HepG2 (cell line): Measurements from ENCODE around the gene MFSD11. TPM values are rescaled to one million over a fixed set of nuclear protein-coding genes. Genes with fewer than 3 reads are reported as not detected.

Experiments used
- AKAP8 ChIP-seq: sonication (generic); formaldehyde crosslinking; IDR thresholded peaks from 2 replicates; pipeline ENCODE4 v1.5.1; 2020; ENCODE audit warnings: mild to moderate bottlenecking, missing genetic modification reagents
- DPF2 ChIP-seq: sonication (generic); formaldehyde crosslinking; IDR thresholded peaks from 2 replicates; pipeline ENCODE4 v1.4.0; 2020; ENCODE audit warnings: mild to moderate bottlenecking, low read depth, missing genetic modification reagents, borderline replicate concordance
- FOXK1 ChIP-seq: sonication (generic); formaldehyde crosslinking; IDR thresholded peaks from 2 replicates; pipeline ENCODE4 v1.4.0; 2020; ENCODE audit warnings: low read depth, missing genetic modification reagents, borderline replicate concordance
- GZF1 ChIP-seq: sonication (generic); formaldehyde crosslinking; IDR thresholded peaks from 2 replicates; pipeline ENCODE4 v1.5.1; 2020; ENCODE audit warnings: mild to moderate bottlenecking, missing genetic modification reagents
- HDAC2 ChIP-seq: sonication (generic); formaldehyde crosslinking; IDR thresholded peaks from 2 replicates; pipeline ENCODE4 v1.4.0; 2020; ENCODE audit warnings: missing genetic modification reagents
- HOXA3 ChIP-seq: sonication (generic); formaldehyde crosslinking; IDR thresholded peaks from 2 replicates; pipeline ENCODE4 v1.5.0; 2020; ENCODE audit warnings: missing genetic modification reagents
- HOXD1 ChIP-seq: sonication (generic); formaldehyde crosslinking; IDR thresholded peaks from 2 replicates; pipeline ENCODE4 v1.5.0; 2020; ENCODE audit warnings: missing genetic modification reagents
- MED13 ChIP-seq: sonication (generic); formaldehyde crosslinking; IDR thresholded peaks from 2 replicates; pipeline ENCODE4 v1.5.0; 2020; ENCODE audit warnings: missing genetic modification reagents
- MYC ChIP-seq: sonication (generic); formaldehyde crosslinking; IDR thresholded peaks from 2 replicates; pipeline ENCODE4 v1.9.0; 2021; ENCODE audit warnings: missing genetic modification reagents, borderline replicate concordance
- NR3C1 ChIP-seq: sonication (generic); formaldehyde crosslinking; IDR thresholded peaks from 2 replicates; pipeline ENCODE4 v1.4.0; 2020; ENCODE audit warnings: missing genetic modification reagents
- REL ChIP-seq: sonication (generic); formaldehyde crosslinking; conservative IDR thresholded peaks from 2 replicates; pipeline ENCODE4 v1.8.0; 2022; ENCODE audit warnings: mild to moderate bottlenecking, missing genetic modification reagents, moderate library complexity
- RELA ChIP-seq: sonication (generic); formaldehyde crosslinking; IDR thresholded peaks from 2 replicates; pipeline ENCODE4 v1.4.0; 2020; ENCODE audit warnings: missing genetic modification reagents
- SRY ChIP-seq: sonication (generic); formaldehyde crosslinking; IDR thresholded peaks from 2 replicates; pipeline ENCODE4 v1.8.0; 2022; ENCODE audit warnings: mild to moderate bottlenecking, missing genetic modification reagents
- U2AF1 ChIP-seq: fragments of 200-400 bp; formaldehyde crosslinking; optimal IDR thresholded peaks from 2 replicates; pipeline ENCODE3; 2017; ENCODE audit warnings: mild to moderate bottlenecking, low read depth, low read length
- XRCC5 ChIP-seq: fragments of 200-400 bp; formaldehyde crosslinking; optimal IDR thresholded peaks from 2 replicates; pipeline ENCODE3; 2017; ENCODE audit warnings: mild to moderate bottlenecking, low read length
- ZMYM2 ChIP-seq: sonication (generic); formaldehyde crosslinking; IDR thresholded peaks from 2 replicates; pipeline ENCODE4 v1.8.0; 2022; ENCODE audit warnings: mild to moderate bottlenecking, missing genetic modification reagents
- ZNF225 ChIP-seq: sonication (generic); formaldehyde crosslinking; IDR thresholded peaks from 2 replicates; pipeline ENCODE4 v1.4.0; 2020; ENCODE audit warnings: mild to moderate bottlenecking, missing genetic modification reagents
- ZNF274 ChIP-seq: sonication (generic); formaldehyde crosslinking; IDR thresholded peaks from 2 replicates; pipeline ENCODE4 v1.5.1; 2020; ENCODE audit warnings: mild to moderate bottlenecking, missing genetic modification reagents
- ZNF326 ChIP-seq: sonication (generic); formaldehyde crosslinking; IDR thresholded peaks from 2 replicates; pipeline ENCODE4 v1.4.0; 2020; ENCODE audit warnings: missing genetic modification reagents, borderline replicate concordance
- ZNF446 ChIP-seq: sonication (generic); formaldehyde crosslinking; IDR thresholded peaks from 2 replicates; pipeline ENCODE4 v1.5.0; 2020; ENCODE audit warnings: mild to moderate bottlenecking, missing genetic modification reagents
- ZNF543 ChIP-seq: sonication (generic); formaldehyde crosslinking; IDR thresholded peaks from 2 replicates; pipeline ENCODE4 v1.4.0; 2020; ENCODE audit warnings: mild to moderate bottlenecking, missing genetic modification reagents
- ZNF737 ChIP-seq: sonication (generic); formaldehyde crosslinking; IDR thresholded peaks from 2 replicates; pipeline ENCODE4 v1.5.0; 2020; ENCODE audit warnings: missing genetic modification reagents, mild to moderate bottlenecking, borderline replicate concordance
- ZNF766 ChIP-seq: sonication (generic); formaldehyde crosslinking; IDR thresholded peaks from 2 replicates; pipeline ENCODE4 v1.5.0; 2020; ENCODE audit warnings: missing genetic modification reagents, borderline replicate concordance
- polyA plus RNA-seq, 8 experiments: library from polyadenylated mRNA; depleted of rRNA in 3 of 8; stranded (reverse) in 7 of 8; unstranded in 1 of 8; fragments of >200 nt; fragmentation: Illumina TruSeq in 4 of 8; extraction: Trizol in 4 of 8; gene quantifications; 2 replicates each; pipeline versions ENCODE4 v1.2.1 to v1.2.3, GENCODE V29; 2011 to 2016; ENCODE audit warnings: low read depth in 4 of 8, missing spikeins in 1 of 8, mixed read lengths in 1 of 8; ENCODE audit not compliant: insufficient read depth in 1 of 8
- total RNA-seq, 5 experiments: library from RNA; depleted of rRNA; stranded (reverse); fragments of >200 nt; fragmentation: Illumina TruSeq; extraction: Trizol; gene quantifications; 2 replicates each; pipeline ENCODE4 v1.2.3, GENCODE V29; 2016; ENCODE audit warnings: low read depth in 1 of 5
- TF ChIP-seq, protein P1 (sequence below): sonication (generic); formaldehyde crosslinking; IDR thresholded peaks from 2 replicates; pipeline ENCODE4 v1.9.0; 2022; ENCODE audit warnings: low read depth, missing genetic modification reagents
- TF ChIP-seq, protein P2 (sequence below): sonication (generic); formaldehyde crosslinking; IDR thresholded peaks from 2 replicates; pipeline ENCODE4 v1.5.0; 2020; ENCODE audit warnings: missing genetic modification reagents
- TF ChIP-seq, protein P3 (sequence below), 2 experiments: fragments of 450-650 bp in 1 of 2; sonication (generic) in 1 of 2; formaldehyde crosslinking; IDR thresholded peaks; 2 replicates each; pipeline versions ENCODE4 v1.5.0 to v1.8.0; 2020 to 2022; ENCODE audit warnings: mild to moderate bottlenecking in 1 of 2, missing genetic modification reagents in 1 of 2
- TF ChIP-seq, protein P4 (sequence below): sonication (generic); formaldehyde crosslinking; IDR thresholded peaks from 2 replicates; pipeline ENCODE4 v1.4.0; 2020; ENCODE audit warnings: missing genetic modification reagents

MFSD11 gene
- total and polyA plus RNA-seq, 2 of the 13 experiments (the other 11 are each of a cell fraction or from before 2014, with no cell fraction given) = 26.1 to 36.3 TPM

DNA sequence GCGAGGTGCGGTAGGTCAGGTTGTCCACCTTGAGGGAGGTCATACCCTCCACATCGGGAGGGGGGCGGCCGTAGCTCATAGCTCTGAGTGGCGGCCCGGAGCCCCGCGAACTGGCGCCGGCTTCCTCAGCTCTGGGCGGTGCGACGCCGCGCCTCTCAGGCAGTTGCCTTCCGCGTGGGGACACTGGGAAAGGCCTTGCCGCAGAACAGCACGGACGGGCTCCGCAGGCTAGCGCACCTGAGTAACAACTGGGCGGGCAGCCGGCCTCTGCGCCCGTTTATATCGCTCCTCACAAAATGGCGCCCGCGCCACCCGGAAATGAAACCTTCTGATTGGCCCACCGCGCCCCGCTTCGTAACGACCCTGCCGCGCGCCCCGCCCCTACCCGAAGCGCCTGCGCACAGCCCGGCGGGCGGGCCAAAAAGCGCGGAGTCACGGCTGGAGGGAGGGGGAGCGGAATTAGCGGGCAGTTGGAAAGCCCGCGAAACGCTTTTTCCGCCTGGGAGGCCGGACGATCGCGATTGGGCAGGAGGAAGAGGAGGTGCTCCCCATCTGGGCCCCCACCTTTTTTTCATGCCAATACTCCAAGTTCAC, 740 bp upstream of the MFSD11 start, which contains the start of gene SRSF2 (continued):
- TF ChIP-seq, protein P1, sequence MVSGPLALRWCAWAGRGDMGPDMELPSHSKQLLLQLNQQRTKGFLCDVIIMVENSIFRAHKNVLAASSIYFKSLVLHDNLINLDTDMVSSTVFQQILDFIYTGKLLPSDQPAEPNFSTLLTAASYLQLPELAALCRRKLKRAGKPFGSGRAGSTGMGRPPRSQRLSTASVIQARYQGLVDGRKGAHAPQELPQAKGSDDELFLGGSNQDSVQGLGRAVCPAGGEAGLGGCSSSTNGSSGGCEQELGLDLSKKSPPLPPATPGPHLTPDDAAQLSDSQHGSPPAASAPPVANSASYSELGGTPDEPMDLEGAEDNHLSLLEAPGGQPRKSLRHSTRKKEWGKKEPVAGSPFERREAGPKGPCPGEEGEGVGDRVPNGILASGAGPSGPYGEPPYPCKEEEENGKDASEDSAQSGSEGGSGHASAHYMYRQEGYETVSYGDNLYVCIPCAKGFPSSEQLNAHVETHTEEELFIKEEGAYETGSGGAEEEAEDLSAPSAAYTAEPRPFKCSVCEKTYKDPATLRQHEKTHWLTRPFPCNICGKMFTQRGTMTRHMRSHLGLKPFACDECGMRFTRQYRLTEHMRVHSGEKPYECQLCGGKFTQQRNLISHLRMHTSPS (CRISPR knock-in tag) = peak; percentile 60
- TF ChIP-seq ZNF766 (CRISPR knock-in tag) = peak; percentile 98; the same call in 1 of the 2 replicates
- peak; percentile 72; the same call in 1 of the 2 replicates for TF ChIP-seq FOXK1
- peak; percentile 93 for TF ChIP-seq HOXA3 (CRISPR knock-in tag)
- TF ChIP-seq U2AF1 = peak; percentile 99
- TF ChIP-seq DPF2 (CRISPR knock-in tag) = no peak
- peak; percentile 90 for TF ChIP-seq MYC (CRISPR knock-in tag)
- TF ChIP-seq ZNF326 = no peak
- no peak; the same call in 1 of the 2 replicates for TF ChIP-seq HDAC2 (CRISPR knock-in tag)
- TF ChIP-seq REL (CRISPR knock-in tag) = peak; percentile 98
- TF ChIP-seq GZF1 (CRISPR knock-in tag) = peak; percentile 70; the same call in 1 of the 2 replicates
- TF ChIP-seq ZNF543 (CRISPR knock-in tag) = peak; percentile 67; the same call in 1 of the 2 replicates
- TF ChIP-seq ZNF225 = peak; percentile 92
- TF ChIP-seq ZNF737 (CRISPR knock-in tag) = peak; percentile 92; the same call in 1 of the 2 replicates
- TF ChIP-seq, protein P2, sequence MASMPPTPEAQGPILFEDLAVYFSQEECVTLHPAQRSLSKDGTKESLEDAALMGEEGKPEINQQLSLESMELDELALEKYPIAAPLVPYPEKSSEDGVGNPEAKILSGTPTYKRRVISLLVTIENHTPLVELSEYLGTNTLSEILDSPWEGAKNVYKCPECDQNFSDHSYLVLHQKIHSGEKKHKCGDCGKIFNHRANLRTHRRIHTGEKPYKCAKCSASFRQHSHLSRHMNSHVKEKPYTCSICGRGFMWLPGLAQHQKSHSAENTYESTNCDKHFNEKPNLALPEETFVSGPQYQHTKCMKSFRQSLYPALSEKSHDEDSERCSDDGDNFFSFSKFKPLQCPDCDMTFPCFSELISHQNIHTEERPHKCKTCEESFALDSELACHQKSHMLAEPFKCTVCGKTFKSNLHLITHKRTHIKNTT = peak; percentile 90; the same call in 1 of the 2 replicates
- peak; percentile 92 for TF ChIP-seq SRY (CRISPR knock-in tag)
- TF ChIP-seq RELA (CRISPR knock-in tag) = peak; percentile 85; the same call in 1 of the 2 replicates
- TF ChIP-seq NR3C1 (CRISPR knock-in tag) = no peak
- TF ChIP-seq ZNF446 (CRISPR knock-in tag) = no peak
- peak; percentile 40 for TF ChIP-seq HOXD1
- TF ChIP-seq, protein P3, sequence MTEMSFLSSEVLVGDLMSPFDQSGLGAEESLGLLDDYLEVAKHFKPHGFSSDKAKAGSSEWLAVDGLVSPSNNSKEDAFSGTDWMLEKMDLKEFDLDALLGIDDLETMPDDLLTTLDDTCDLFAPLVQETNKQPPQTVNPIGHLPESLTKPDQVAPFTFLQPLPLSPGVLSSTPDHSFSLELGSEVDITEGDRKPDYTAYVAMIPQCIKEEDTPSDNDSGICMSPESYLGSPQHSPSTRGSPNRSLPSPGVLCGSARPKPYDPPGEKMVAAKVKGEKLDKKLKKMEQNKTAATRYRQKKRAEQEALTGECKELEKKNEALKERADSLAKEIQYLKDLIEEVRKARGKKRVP (CRISPR knock-in tag; IDR thresholded peaks at IDR 0.05) = peak in 1 of 2 experiments; percentile 76; a peak in 2 of 4 replicates
- 0 out of 2 replicates have a peak, but pooled peaks have one; percentile 32 for TF ChIP-seq AKAP8 (CRISPR knock-in tag)
- no peak for TF ChIP-seq ZMYM2 (CRISPR knock-in tag)
- TF ChIP-seq, protein P4, sequence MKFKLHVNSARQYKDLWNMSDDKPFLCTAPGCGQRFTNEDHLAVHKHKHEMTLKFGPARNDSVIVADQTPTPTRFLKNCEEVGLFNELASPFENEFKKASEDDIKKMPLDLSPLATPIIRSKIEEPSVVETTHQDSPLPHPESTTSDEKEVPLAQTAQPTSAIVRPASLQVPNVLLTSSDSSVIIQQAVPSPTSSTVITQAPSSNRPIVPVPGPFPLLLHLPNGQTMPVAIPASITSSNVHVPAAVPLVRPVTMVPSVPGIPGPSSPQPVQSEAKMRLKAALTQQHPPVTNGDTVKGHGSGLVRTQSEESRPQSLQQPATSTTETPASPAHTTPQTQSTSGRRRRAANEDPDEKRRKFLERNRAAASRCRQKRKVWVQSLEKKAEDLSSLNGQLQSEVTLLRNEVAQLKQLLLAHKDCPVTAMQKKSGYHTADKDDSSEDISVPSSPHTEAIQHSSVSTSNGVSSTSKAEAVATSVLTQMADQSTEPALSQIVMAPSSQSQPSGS (CRISPR knock-in tag) = peak; percentile 91
- no peak; the same call in 1 of the 2 replicates for TF ChIP-seq ZNF274 (CRISPR knock-in tag)
- TF ChIP-seq MED13 (CRISPR knock-in tag) = peak; percentile 91
- peak; percentile 54 for TF ChIP-seq XRCC5
